Smooth muscle cell (in vitro differentiated cells): ENCODE results near the gene ACIN1. TPM values are rescaled to one million over a fixed set of nuclear protein-coding genes. Genes with fewer than 3 reads are reported as not detected.

Experiments used
- DNase-seq: peaks from one replicate; lab custom pipeline; 2025; ENCODE audit not compliant: unreplicated experiment; lab: John Stamatoyannopoulos, UW
- H2AFZ ChIP-seq: fragments of 200-600 bp; sonication (generic); 2 replicates; pipeline ENCODE4 v1.6.0; 2016; ENCODE audit warnings: antibody characterized with exemption, low read depth, mild to moderate bottlenecking
- H3F3A ChIP-seq: fragments of 200-600 bp; sonication (generic); 2 replicates; pipeline ENCODE4 v1.6.0; 2017; ENCODE audit warnings: antibody characterized with exemption, low read depth
- H3K27ac ChIP-seq: fragments of 200-600 bp; sonication (generic); 2 replicates; pipeline ENCODE4 v1.5.1; 2016; ENCODE audit warnings: low read depth, mild to moderate bottlenecking
- H3K27me3 ChIP-seq: fragments of 200-600 bp; sonication (generic); 2 replicates; pipeline ENCODE4 v1.6.1; 2016; ENCODE audit warnings: low read depth, mild to moderate bottlenecking
- H3K36me3 ChIP-seq: fragments of 200-600 bp; sonication (generic); 2 replicates; pipeline ENCODE4 v1.5.1; 2016; ENCODE audit warnings: low read depth
- H3K4me1 ChIP-seq: fragments of 200-600 bp; sonication (generic); 2 replicates; pipeline ENCODE4 v1.5.1; 2016; ENCODE audit warnings: low read depth
- H3K4me2 ChIP-seq: fragments of 200-600 bp; sonication (generic); 2 replicates; pipeline ENCODE4 v1.6.0; 2016; ENCODE audit warnings: mild to moderate bottlenecking
- H3K4me3 ChIP-seq: fragments of 200-600 bp; sonication (generic); 2 replicates; pipeline ENCODE4 v1.5.1; 2016; ENCODE audit warnings: mild to moderate bottlenecking
- H3K79me2 ChIP-seq: fragments of 200-600 bp; sonication (generic); 2 replicates; pipeline ENCODE4 v1.6.0; 2016; ENCODE audit warnings: low read depth, mild to moderate bottlenecking
- H3K9ac ChIP-seq: fragments of 200-600 bp; sonication (generic); 2 replicates; pipeline ENCODE4 v1.6.0; 2016; ENCODE audit warnings: low read depth
- H3K9me3 ChIP-seq: fragments of 200-600 bp; sonication (generic); replicated peaks from 2 replicates; pipeline ENCODE4 v1.5.1; 2016; ENCODE audit warnings: low read depth
- H4K20me1 ChIP-seq: fragments of 200-600 bp; sonication (generic); 2 replicates; pipeline ENCODE4 v1.6.0; 2016; ENCODE audit warnings: low read depth
- CTCF ChIP-seq: fragments of 200-600 bp; sonication (generic); IDR thresholded peaks from 2 replicates; pipeline ENCODE4 v1.5.1; 2017; ENCODE audit warnings: borderline replicate concordance, mild to moderate bottlenecking, antibody characterized with exemption; ENCODE audit not compliant: insufficient read depth, poor library complexity, severe bottlenecking
- WGBS: methylation state at CpG from one replicate; pipeline ENCODE4 v1.1.7; 2016; ENCODE audit warnings: low lambda C conversion rate; 5-methylcytosine and 5-hydroxymethylcytosine counted together
- polyA plus RNA-seq: library from polyadenylated mRNA; unstranded; fragments of >200 nt; fragmentation: Nextera tagmentation; extraction: Ambion mirVana; gene quantifications from 2 replicates; pipeline ENCODE4 v1.2.1, GENCODE V29; 2016
- total RNA-seq: library from RNA; depleted of rRNA; stranded (reverse); fragments of >200 nt; gene quantifications from 2 replicates; pipeline ENCODE4 v1.2.3, GENCODE V29; 2014

The ACIN1 gene
- total and polyA plus RNA-seq, 2 experiments from 2014 or later = 33.7 to 64.5 TPM

- peak overlapping the region; percentile 79 for H3K27ac ChIP-seq
- WGBS = 82% methylated on average over 5 of the region's 5 CpGs
- H2AFZ ChIP-seq = no peak overlapping the region
- H3K36me3 ChIP-seq = no peaks in the 10 kb centered on the region
- H4K20me1 ChIP-seq = no peaks in the 10 kb centered on the region
- H3K4me3 ChIP-seq = no peak overlapping the region
- H3K9me3 ChIP-seq = no peaks in the 10 kb centered on the region
- H3K4me1 ChIP-seq = peaks cover 16% of the 10 kb centered on the region
- H3F3A ChIP-seq = no peaks in the 10 kb centered on the region
- peaks cover 5% of the 10 kb centered on the region for H3K27me3 ChIP-seq
- no peak overlapping the region for H3K4me2 ChIP-seq
- H3K9ac ChIP-seq = peak overlapping the region; percentile 72
- no peak for DNase-seq
- H3K79me2 ChIP-seq = no peaks in the 10 kb centered on the region
- no peak for TF ChIP-seq CTCF
Measured at GRCh38 chr14:23115918-23116317, 21.0 kb upstream of the ACIN1 start.

- no peak for DNase-seq
- no peak overlapping the region for H2AFZ ChIP-seq
- no peaks in the 10 kb centered on the region for H3K36me3 ChIP-seq
- peaks cover 16% of the 10 kb centered on the region for H3K4me1 ChIP-seq
- H3K79me2 ChIP-seq = no peaks in the 10 kb centered on the region
- H3K4me3 ChIP-seq = no peak overlapping the region
- no peak for TF ChIP-seq CTCF
- no peaks in the 10 kb centered on the region for H4K20me1 ChIP-seq
- peak overlapping the region; percentile 72 for H3K9ac ChIP-seq
- WGBS = 48% methylated on average over 10 of the region's 10 CpGs
- peaks cover 12% of the 10 kb centered on the region for H3K27me3 ChIP-seq
- H3K27ac ChIP-seq = peak overlapping the region; percentile 79
- peak overlapping the region; percentile 57 for H3K4me2 ChIP-seq
- H3F3A ChIP-seq = no peaks in the 10 kb centered on the region
- no peaks in the 10 kb centered on the region for H3K9me3 ChIP-seq
Measured at GRCh38 chr14:23115039-23115731, 20.2 kb upstream of the ACIN1 start.

- H2AFZ ChIP-seq = no peak overlapping the region
- peaks cover 18% of the 10 kb centered on the region for H3K27me3 ChIP-seq
- H3K9me3 ChIP-seq = no peaks in the 10 kb centered on the region
- H3K4me3 ChIP-seq = no peak overlapping the region
- no peak overlapping the region for H3K9ac ChIP-seq
- H3K79me2 ChIP-seq = no peaks in the 10 kb centered on the region
- peaks cover 16% of the 10 kb centered on the region for H3K4me1 ChIP-seq
- no peaks in the 10 kb centered on the region for H3F3A ChIP-seq
- DNase-seq = no peak
- WGBS = 82% methylated on average over 4 of the region's 4 CpGs
- H4K20me1 ChIP-seq = no peaks in the 10 kb centered on the region
- peak overlapping the region; percentile 57 for H3K4me2 ChIP-seq
- TF ChIP-seq CTCF = peak; percentile 3
- no peaks in the 10 kb centered on the region for H3K36me3 ChIP-seq
- H3K27ac ChIP-seq = peak overlapping the region; percentile 68
Measured at GRCh38 chr14:23114669-23115038, 19.7 kb upstream of the ACIN1 start.

- H3K4me2 ChIP-seq = no peak overlapping the region
- peaks cover 16% of the 10 kb centered on the region for H3K4me1 ChIP-seq
- H3K9ac ChIP-seq = no peak overlapping the region
- H3K27ac ChIP-seq = no peak overlapping the region
- H4K20me1 ChIP-seq = no peaks in the 10 kb centered on the region
- TF ChIP-seq CTCF = no peak
- H3F3A ChIP-seq = no peaks in the 10 kb centered on the region
- H2AFZ ChIP-seq = no peak overlapping the region
- no peaks in the 10 kb centered on the region for H3K9me3 ChIP-seq
- WGBS = 82% methylated on average over 5 of the region's 5 CpGs
- no peaks in the 10 kb centered on the region for H3K36me3 ChIP-seq
- no peaks in the 10 kb centered on the region for H3K79me2 ChIP-seq
- H3K27me3 ChIP-seq = peaks cover 18% of the 10 kb centered on the region
- no peak overlapping the region for H3K4me3 ChIP-seq
- DNase-seq = no peak
Measured at GRCh38 chr14:23114120-23114458, 19.2 kb upstream of the ACIN1 start.
